ENCODE measurements around the gene SLC5A10. TPM values are rescaled to one million over a fixed set of nuclear protein-coding genes. Genes with fewer than 3 reads are reported as not detected.
"Not testable (repeated sequence)": the region's sequence is repeated elsewhere in the genome, so short reads cannot be mapped to it uniquely, and the experiment has no call there.

SLC5A10 gene
- total and polyA plus RNA-seq, 2 experiments from 2014 or later = 0.10 TPM; not detected in 1

- H3K4me2 ChIP-seq; H3K36me3 ChIP-seq (ENCODE audit: insufficient read depth); H3K79me2 ChIP-seq (replicated peaks; ENCODE audit: insufficient read depth); ATAC-seq; H3K9me2 ChIP-seq (ENCODE audit: insufficient read depth); H2AFZ ChIP-seq; DNase-seq (ENCODE audit: low spot score); H3K27me3 Mint-ChIP-seq (ENCODE audit: insufficient read depth, low read depth, poor library complexity); H3K4me3 ChIP-seq; H3K4me3 Mint-ChIP-seq; H3K9me3 Mint-ChIP-seq; H4K20me1 ChIP-seq (replicated peaks; ENCODE audit: insufficient read depth); H3K36me3 Mint-ChIP-seq (ENCODE audit: low read depth); H3K4me1 Mint-ChIP-seq; H3K27ac ChIP-seq (ENCODE audit: low read depth); H3K4me1 ChIP-seq (ENCODE audit: insufficient read depth); H3K27ac Mint-ChIP-seq; H3K27me3 ChIP-seq (ENCODE audit: insufficient read depth); H3F3A ChIP-seq (replicated peaks; ENCODE audit: low read depth): not testable (repeated sequence)
These were observed 112.4 kb downstream of the SLC5A10 start for GRCh38 chr17:19064378-19064777.

- not testable (repeated sequence) for H3K4me1 Mint-ChIP-seq; H3K4me3 ChIP-seq; H3K36me3 Mint-ChIP-seq (ENCODE audit: low read depth); H3K9me3 Mint-ChIP-seq; H3K4me1 ChIP-seq (ENCODE audit: insufficient read depth); H3K27ac Mint-ChIP-seq; H3K4me3 Mint-ChIP-seq; H3K27ac ChIP-seq (ENCODE audit: low read depth); H3K4me2 ChIP-seq; H3K27me3 ChIP-seq (ENCODE audit: insufficient read depth); H3K9me2 ChIP-seq (ENCODE audit: insufficient read depth); H3F3A ChIP-seq (replicated peaks; ENCODE audit: low read depth); H4K20me1 ChIP-seq (replicated peaks; ENCODE audit: insufficient read depth); H3K79me2 ChIP-seq (replicated peaks; ENCODE audit: insufficient read depth); H3K27me3 Mint-ChIP-seq (ENCODE audit: insufficient read depth, low read depth, poor library complexity); DNase-seq (ENCODE audit: low spot score); H3K36me3 ChIP-seq (ENCODE audit: insufficient read depth); H2AFZ ChIP-seq
- ATAC-seq = peak; percentile 95
These were observed 118.6 kb downstream of the SLC5A10 start for GRCh38 chr17:19070318-19071168.

Small RNA genes lying within 50 kb of the gene (small RNA-seq; reads per million reads assigned to genes)
- not detected for gene AC090286.3 (ENCODE audit: low replicate concordance)
- not detected for gene RF00324 (ENCODE audit: low replicate concordance)

Other genes starting within 250 kb of the SLC5A10 start
- gene FBXW10, start 208.1 kb upstream of the SLC5A10 start, total RNA-seq (2014; rRNA removed; shearing (Covaris generic)) = 0.07 TPM in 1 of 2 replicates, not detected in the other
- gene FBXW10, start 208.1 kb upstream of the SLC5A10 start, polyA plus RNA-seq (2016; fragmentation: Nextera tagmentation; extraction: Ambion mirVana) = not detected in 2 replicates
- 27.4 and 40.5 TPM in 2 replicates for gene TVP23B, start 171.0 kb upstream of the SLC5A10 start, total RNA-seq (2014; rRNA removed; shearing (Covaris generic))
- 25.0 and 26.3 TPM in 2 replicates for gene TVP23B, start 171.0 kb upstream of the SLC5A10 start, polyA plus RNA-seq (2016; fragmentation: Nextera tagmentation; extraction: Ambion mirVana)
- gene PRPSAP2, start 94.0 kb upstream of the SLC5A10 start, total RNA-seq (2014; rRNA removed; shearing (Covaris generic)) = 54.4 and 55.4 TPM in 2 replicates
- 32.3 and 34.6 TPM in 2 replicates for gene PRPSAP2, start 94.0 kb upstream of the SLC5A10 start, polyA plus RNA-seq (2016; fragmentation: Nextera tagmentation; extraction: Ambion mirVana)
- gene FAM83G, start 52.6 kb downstream of the SLC5A10 start, total RNA-seq (2014; rRNA removed; shearing (Covaris generic)) = 44.5 and 46.6 TPM in 2 replicates
- gene FAM83G, start 52.6 kb downstream of the SLC5A10 start, polyA plus RNA-seq (2016; fragmentation: Nextera tagmentation; extraction: Ambion mirVana) = 7.6 and 8.5 TPM in 2 replicates
- gene GRAP, start 94.8 kb downstream of the SLC5A10 start, total RNA-seq (2014; rRNA removed; shearing (Covaris generic)) = 0.24 and 0.27 TPM in 2 replicates
- 0.47 TPM in 1 of 2 replicates, not detected in the other for gene GRAP, start 94.8 kb downstream of the SLC5A10 start, polyA plus RNA-seq (2016; fragmentation: Nextera tagmentation; extraction: Ambion mirVana)
- gene GRAPL, start 175.4 kb downstream of the SLC5A10 start, total RNA-seq (2014; rRNA removed; shearing (Covaris generic)) = 0.28 TPM in 1 of 2 replicates, not detected in the other
- not detected in 2 replicates for gene GRAPL, start 175.4 kb downstream of the SLC5A10 start, polyA plus RNA-seq (2016; fragmentation: Nextera tagmentation; extraction: Ambion mirVana)

All from GM23338 (cell line).